Tibial nerve (tissue), 4 donors: ENCODE measurements around the gene CA11. TPM values are rescaled to one million over a fixed set of nuclear protein-coding genes. Genes with fewer than 3 reads are reported as not detected.

Experiments used
- DNase-seq, 2 donors: peaks; one replicate each; pipeline ENCODE4 v3.0.0-alpha.2; 2019; ENCODE audit warnings: low spot score in 2 of 2
- H3K27ac ChIP-seq, 4 donors: fragments of 200-600 bp; sonication (generic) in 3 of 4; one replicate each; pipeline ENCODE4 v1.5.1; 2017 to 2019; ENCODE audit warnings: mild to moderate bottlenecking in 1 of 4
- H3K27me3 ChIP-seq, 2 donors: fragments of 200-600 bp; sonication (generic) in 1 of 2; one replicate each; pipeline versions ENCODE4 v1.5.1 to v1.6.0; 2017 to 2019
- H3K36me3 ChIP-seq, 3 donors: fragments of 200-600 bp; sonication (generic); one replicate each; pipeline ENCODE4 v1.5.1; 2018 to 2019
- H3K4me1 ChIP-seq, 4 donors: fragments of 200-600 bp; sonication (generic) in 3 of 4; one replicate each; pipeline ENCODE4 v1.5.1; 2017 to 2019
- H3K4me3 ChIP-seq, 4 donors: fragments of 200-600 bp; sonication (generic) in 3 of 4; one replicate each; pipeline ENCODE4 v1.5.1; 2017 to 2019; ENCODE audit warnings: mild to moderate bottlenecking in 1 of 4, moderate library complexity in 1 of 4
- H3K9me3 ChIP-seq, 4 donors: fragments of 200-600 bp; sonication (generic) in 3 of 4; one replicate each; pipeline ENCODE4 v1.5.1; 2017 to 2019
- EP300 ChIP-seq, 2 donors: sonication (generic); formaldehyde crosslinking; IDR thresholded peaks; one replicate each; pipeline ENCODE4 v1.6.1; 2017; ENCODE audit warnings: antibody characterized with exemption in 2 of 2, mild to moderate bottlenecking in 1 of 2
- POLR2A ChIP-seq, 2 donors: fragments of 450-650 bp; IDR thresholded peaks; one replicate each; pipeline ENCODE4 v1.6.1; 2017; ENCODE audit warnings: antibody characterized with exemption in 2 of 2, mild to moderate bottlenecking in 2 of 2, moderate library complexity in 2 of 2
- WGBS, 2 donors: methylation state at CpG; one replicate each; pipeline ENCODE4 v1.1.5; 2018; 5-methylcytosine and 5-hydroxymethylcytosine counted together
- total RNA-seq, 4 donors: library from RNA; depleted of rRNA; stranded (reverse); fragments of >200 nt; gene quantifications; one replicate each; pipeline ENCODE4 v1.1.0, GENCODE V29; 2016
- TF ChIP-seq, protein P1 (sequence below), 5 experiments: fragments of 200-600 bp in 3 of 5; fragments of 450-650 bp in 2 of 5; sonication (generic) in 3 of 5; IDR thresholded peaks; one replicate each; pipeline ENCODE4 v1.5.1; 2016 to 2019; ENCODE audit warnings: antibody characterized with exemption in 5 of 5, mild to moderate bottlenecking in 3 of 5, moderate library complexity in 2 of 5

Gene CA11
- total RNA-seq, 4 donors from 2014 or later = 3.1 to 5.4 (median 4.0) TPM

DNA sequence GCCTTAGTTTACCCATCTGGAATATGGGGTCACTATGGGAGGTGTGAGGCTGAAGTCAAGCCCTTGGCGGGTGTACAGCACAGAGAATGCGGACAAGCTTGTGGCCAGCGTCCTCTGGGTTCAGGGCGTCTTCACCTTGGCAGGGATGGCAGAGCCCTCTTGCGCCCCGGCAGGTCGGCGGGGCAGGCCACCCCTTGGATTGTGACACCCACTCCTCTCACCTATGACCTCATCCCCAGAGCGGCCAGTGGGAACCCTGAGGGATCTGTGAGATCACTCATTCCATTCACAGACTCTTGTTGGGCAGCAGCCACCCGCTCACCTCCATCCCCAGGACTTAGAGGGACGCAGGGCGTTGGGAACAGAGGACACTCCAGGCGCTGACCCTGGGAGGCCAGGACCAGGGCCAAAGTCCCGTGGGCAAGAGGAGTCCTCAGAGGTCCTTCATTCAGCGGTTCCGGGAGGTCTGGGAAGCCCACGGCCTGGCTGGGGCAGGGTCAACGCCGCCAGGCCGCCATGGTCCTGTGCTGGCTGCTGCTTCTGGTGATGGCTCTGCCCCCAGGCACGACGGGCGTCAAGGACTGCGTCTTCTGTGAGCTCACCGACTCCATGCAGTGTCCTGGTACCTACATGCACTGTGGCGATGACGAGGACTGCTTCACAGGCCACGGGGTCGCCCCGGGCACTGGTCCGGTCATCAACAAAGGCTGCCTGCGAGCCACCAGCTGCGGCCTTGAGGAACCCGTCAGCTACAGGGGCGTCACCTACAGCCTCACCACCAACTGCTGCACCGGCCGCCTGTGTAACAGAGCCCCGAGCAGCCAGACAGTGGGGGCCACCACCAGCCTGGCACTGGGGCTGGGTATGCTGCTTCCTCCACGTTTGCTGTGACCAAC lies 39.3 kb downstream of the CA11 start, which contains the start of gene SPACA4:
SPACA4 (plus strand) TSS at position 280 of the 896 bp plus-strand sequence; CDS start at position 517, 237 bp downstream.
- H3K27me3 ChIP-seq = no peaks in the 10 kb centered on the region
- no peak for DNase-seq
- no peaks in the 10 kb centered on the region for H3K4me1 ChIP-seq
- H3K27ac ChIP-seq = no peak within 1 kb of the TSS
- H3K4me3 ChIP-seq = no peak within 1 kb of the TSS
- WGBS, 2 donors = 80 to 86% methylated on average over 16 to 39 of the region's 39 CpGs
- TF ChIP-seq, protein P1, sequence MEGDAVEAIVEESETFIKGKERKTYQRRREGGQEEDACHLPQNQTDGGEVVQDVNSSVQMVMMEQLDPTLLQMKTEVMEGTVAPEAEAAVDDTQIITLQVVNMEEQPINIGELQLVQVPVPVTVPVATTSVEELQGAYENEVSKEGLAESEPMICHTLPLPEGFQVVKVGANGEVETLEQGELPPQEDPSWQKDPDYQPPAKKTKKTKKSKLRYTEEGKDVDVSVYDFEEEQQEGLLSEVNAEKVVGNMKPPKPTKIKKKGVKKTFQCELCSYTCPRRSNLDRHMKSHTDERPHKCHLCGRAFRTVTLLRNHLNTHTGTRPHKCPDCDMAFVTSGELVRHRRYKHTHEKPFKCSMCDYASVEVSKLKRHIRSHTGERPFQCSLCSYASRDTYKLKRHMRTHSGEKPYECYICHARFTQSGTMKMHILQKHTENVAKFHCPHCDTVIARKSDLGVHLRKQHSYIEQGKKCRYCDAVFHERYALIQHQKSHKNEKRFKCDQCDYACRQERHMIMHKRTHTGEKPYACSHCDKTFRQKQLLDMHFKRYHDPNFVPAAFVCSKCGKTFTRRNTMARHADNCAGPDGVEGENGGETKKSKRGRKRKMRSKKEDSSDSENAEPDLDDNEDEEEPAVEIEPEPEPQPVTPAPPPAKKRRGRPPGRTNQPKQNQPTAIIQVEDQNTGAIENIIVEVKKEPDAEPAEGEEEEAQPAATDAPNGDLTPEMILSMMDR (IDR thresholded peaks at IDR 0.05) = no peak
- no peak for TF ChIP-seq EP300 (IDR thresholded peaks at IDR 0.05)
- no peak for TF ChIP-seq POLR2A (IDR thresholded peaks at IDR 0.05)
- no peaks in the 10 kb centered on the region for H3K9me3 ChIP-seq
- H3K36me3 ChIP-seq = no peaks in the 10 kb centered on the region

DNA sequence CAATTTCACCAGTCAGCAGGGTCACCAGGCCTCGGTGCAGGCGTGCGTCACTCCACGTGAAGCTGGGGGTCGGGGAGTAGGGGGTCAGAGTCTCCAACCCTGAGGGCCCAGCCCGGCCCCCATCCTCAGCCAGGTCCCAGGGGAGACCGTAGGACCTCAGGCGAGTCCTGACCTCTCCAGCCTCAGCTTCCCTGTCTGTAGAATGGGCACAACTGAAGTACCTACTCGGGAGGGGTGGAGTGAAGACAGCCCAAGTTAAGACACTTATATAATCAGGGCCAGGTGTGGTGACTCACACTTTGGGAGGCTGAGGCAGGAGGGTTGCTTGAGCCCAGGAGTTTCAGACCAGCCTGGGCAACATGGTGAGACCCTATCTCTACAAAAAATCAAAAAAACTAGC lies 42.1 kb downstream of the CA11 start:
- WGBS, 2 donors = 90 to 95% methylated on average over 9 of the region's 9 CpGs
- H3K36me3 ChIP-seq = no peaks in the 10 kb centered on the region

DNA sequence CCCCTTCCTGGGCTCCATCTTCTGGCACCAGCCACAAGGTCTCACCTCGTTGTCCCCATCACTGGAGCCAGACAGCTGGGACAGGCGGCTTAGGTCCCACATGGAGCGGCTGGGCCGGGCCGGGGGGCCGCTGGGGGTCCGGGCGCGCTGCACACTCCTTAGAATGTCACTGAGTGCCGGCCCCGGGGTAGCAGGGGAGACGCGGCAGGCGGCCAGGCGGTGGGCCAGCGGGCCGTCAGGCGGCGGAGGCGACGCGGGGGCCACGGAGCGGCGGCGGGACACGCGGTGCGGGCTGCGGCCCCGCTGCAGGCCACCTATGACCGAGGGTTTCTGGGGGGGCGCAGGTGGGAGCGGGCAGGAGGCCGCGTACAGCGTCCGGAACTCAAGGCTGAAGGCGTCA lies 42.5 kb downstream of the CA11 start:
- H3K4me3 ChIP-seq = no peak overlapping the region

More for the DNA sequence above, 42.1 kb downstream of the CA11 start:
- Histone ChIP-seq H3K9me3 (no peaks in the 10 kb centered on the region), H3K27me3 (peaks cover 0 to 7% of the 10 kb centered on the region in 2 donors), H3K4me1 (no peaks in the 10 kb centered on the region), H3K27ac (no peak overlapping the region), H3K4me3 (no peak overlapping the region)
- TF ChIP-seq EP300 (IDR thresholded peaks at IDR 0.05) = no peak
- no peak for TF ChIP-seq POLR2A (IDR thresholded peaks at IDR 0.05)
- TF ChIP-seq, protein P1 (IDR thresholded peaks at IDR 0.05) = no peak
- DNase-seq = no peak

DNA sequence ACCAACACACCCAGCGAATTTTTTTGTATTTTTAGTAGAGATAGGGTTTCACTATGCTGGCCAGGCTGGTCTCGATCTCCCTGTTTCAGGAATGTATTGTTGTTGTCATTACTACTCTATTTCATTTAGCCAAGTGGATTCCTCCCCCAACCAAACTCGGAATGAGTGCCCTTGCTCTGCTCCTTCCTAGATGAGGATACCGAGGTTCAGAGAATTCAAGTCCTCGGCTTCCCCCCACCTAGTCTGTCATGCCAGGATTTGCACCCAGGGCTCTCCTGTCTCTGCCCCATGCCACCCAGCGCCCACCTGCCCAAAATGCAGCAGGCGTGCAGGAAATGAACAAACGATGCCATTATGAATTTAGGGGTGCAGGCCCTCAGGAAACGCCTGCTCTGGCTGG lies 43.0 kb downstream of the CA11 start:
- H3K27me3 ChIP-seq = peaks cover 0 to 12% of the 10 kb centered on the region in 2 donors
- WGBS, 2 donors = 81 to 89% methylated on average over 9 of the region's 9 CpGs
- H3K27ac ChIP-seq = no peak overlapping the region
- no peaks in the 10 kb centered on the region for H3K4me1 ChIP-seq
- H3K9me3 ChIP-seq = no peaks in the 10 kb centered on the region
- H3K36me3 ChIP-seq = no peaks in the 10 kb centered on the region
- DNase-seq = no peak
- no peak overlapping the region for H3K4me3 ChIP-seq
- TF ChIP-seq, protein P1 (IDR thresholded peaks at IDR 0.05) = no peak
- no peak for TF ChIP-seq EP300 (IDR thresholded peaks at IDR 0.05)
- TF ChIP-seq POLR2A (IDR thresholded peaks at IDR 0.05) = no peak

More for the DNA sequence above, 42.5 kb downstream of the CA11 start:
- Histone ChIP-seq H3K9me3 (no peaks in the 10 kb centered on the region), H3K27ac (no peak overlapping the region), H3K27me3 (peaks cover 0 to 11% of the 10 kb centered on the region in 2 donors), H3K4me1 (no peaks in the 10 kb centered on the region), H3K36me3 (no peaks in the 10 kb centered on the region)
- TF ChIP-seq EP300 (IDR thresholded peaks at IDR 0.05) = no peak
- TF ChIP-seq, protein P1 (IDR thresholded peaks at IDR 0.05) = no peak
- TF ChIP-seq POLR2A (IDR thresholded peaks at IDR 0.05) = no peak
- 92 to 94% methylated on average over 39 of the region's 39 CpGs for WGBS, 2 donors
- no peak for DNase-seq
